GM10248 (cell line): ENCODE measurements around the gene SPTSSB.

ENCODE experiments used
- CTCF ChIA-PET: fragments of 300-600 bp; sonication (Branson Sonifier 250); formaldehyde crosslinking; extraction: SDS; loops from one replicate; lab custom pipeline; 2021; ENCODE audit warnings: antibody characterized with exemption; lab: Yijun Ruan, JAX
- POLR2A ChIA-PET: fragments of 350-650 bp; sonication (Branson Sonifier 250); formaldehyde crosslinking; extraction: SDS; loops from one replicate; lab custom pipeline; 2020; ENCODE audit warnings: antibody characterized with exemption; lab: Yijun Ruan, JAX
- DNase-seq: peaks from one replicate; pipeline ENCODE4 v3.0.0; 2012; ENCODE audit errors: extremely low spot score
- TF ChIP-seq, protein P1 (sequence below): IDR thresholded peaks from 2 replicates; pipeline ENCODE4 v1.5.1; 2012; ENCODE audit warnings: mild to moderate bottlenecking, low read depth; ENCODE audit errors: extremely low read depth, missing control alignments, control extremely low read depth

SPTSSB gene

GRCh38 chr3:161371441-161372320 is at the start of gene SPTSSB:
Gene SPTSSB (minus strand): TSS chr3:161371517. CDS start chr3:161346323, 25,194 bp downstream.
- ChIA-PET CTCF (interaction anchor here (1.1 kb wide), 1 partner anchor 20 kb away, joined by 3 read pairs; no protein-coding TSS in a partner anchor), POLR2A (no interaction called here)
- TF ChIP-seq, protein P1, sequence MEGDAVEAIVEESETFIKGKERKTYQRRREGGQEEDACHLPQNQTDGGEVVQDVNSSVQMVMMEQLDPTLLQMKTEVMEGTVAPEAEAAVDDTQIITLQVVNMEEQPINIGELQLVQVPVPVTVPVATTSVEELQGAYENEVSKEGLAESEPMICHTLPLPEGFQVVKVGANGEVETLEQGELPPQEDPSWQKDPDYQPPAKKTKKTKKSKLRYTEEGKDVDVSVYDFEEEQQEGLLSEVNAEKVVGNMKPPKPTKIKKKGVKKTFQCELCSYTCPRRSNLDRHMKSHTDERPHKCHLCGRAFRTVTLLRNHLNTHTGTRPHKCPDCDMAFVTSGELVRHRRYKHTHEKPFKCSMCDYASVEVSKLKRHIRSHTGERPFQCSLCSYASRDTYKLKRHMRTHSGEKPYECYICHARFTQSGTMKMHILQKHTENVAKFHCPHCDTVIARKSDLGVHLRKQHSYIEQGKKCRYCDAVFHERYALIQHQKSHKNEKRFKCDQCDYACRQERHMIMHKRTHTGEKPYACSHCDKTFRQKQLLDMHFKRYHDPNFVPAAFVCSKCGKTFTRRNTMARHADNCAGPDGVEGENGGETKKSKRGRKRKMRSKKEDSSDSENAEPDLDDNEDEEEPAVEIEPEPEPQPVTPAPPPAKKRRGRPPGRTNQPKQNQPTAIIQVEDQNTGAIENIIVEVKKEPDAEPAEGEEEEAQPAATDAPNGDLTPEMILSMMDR = no peak
- DNase-seq = peak; percentile 47

DNA sequence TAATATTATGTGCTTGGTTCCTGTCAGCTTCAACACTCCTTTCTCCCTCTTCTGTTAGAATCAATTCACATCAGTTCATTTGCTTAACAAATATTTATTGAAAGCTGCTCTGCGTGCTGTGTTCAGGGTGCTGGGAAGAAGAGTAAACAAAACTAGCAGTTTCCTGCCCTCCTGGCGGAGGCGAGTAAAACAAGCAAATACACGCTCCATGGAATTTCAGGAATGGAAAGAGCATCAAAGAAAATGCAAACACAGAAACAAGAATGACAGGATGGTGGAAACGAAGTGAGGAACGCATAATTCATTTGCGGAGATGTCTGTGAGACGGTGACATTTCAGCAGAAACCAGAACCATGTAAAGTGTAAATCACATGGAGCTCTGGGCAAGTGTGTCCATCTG is 49.4 kb upstream of the SPTSSB start:
- DNase-seq = no peak
- TF ChIP-seq, protein P1 = no peak
- POLR2A ChIA-PET = no interaction called here
- CTCF ChIA-PET = interaction anchor here (2.5 kb wide), 1 partner anchor 146 kb away, joined by 13 read pairs; no protein-coding TSS in a partner anchor

GRCh38 chr3:161419555-161420333 is 48.4 kb upstream of the SPTSSB start:
- DNase-seq = no peak
- CTCF ChIA-PET = no interaction called here
- TF ChIP-seq, protein P1 = no peak

GRCh38 chr3:161415506-161416231 is 44.4 kb upstream of the SPTSSB start:
- CTCF ChIA-PET = interaction anchor here (0.7 to 1.0 kb wide), 2 partner anchors 140 to 141 kb away, joined by 3 to 4 read pairs; no protein-coding TSS in a partner anchor
- TF ChIP-seq, protein P1 = no peak
- POLR2A ChIA-PET = no interaction called here
- DNase-seq = no peak

More at GRCh38 chr3:161419555-161420333, 48.4 kb upstream of the SPTSSB start:
- POLR2A ChIA-PET = no interaction called here

GRCh38 chr3:161414907-161415306 is 43.6 kb upstream of the SPTSSB start:
- ChIA-PET POLR2A (no interaction called here), CTCF (interaction anchor here (1.0 kb wide), 1 partner anchor 140 kb away, joined by 4 read pairs; no protein-coding TSS in a partner anchor)
- no peak for DNase-seq
- TF ChIP-seq, protein P1 = no peak

DNA sequence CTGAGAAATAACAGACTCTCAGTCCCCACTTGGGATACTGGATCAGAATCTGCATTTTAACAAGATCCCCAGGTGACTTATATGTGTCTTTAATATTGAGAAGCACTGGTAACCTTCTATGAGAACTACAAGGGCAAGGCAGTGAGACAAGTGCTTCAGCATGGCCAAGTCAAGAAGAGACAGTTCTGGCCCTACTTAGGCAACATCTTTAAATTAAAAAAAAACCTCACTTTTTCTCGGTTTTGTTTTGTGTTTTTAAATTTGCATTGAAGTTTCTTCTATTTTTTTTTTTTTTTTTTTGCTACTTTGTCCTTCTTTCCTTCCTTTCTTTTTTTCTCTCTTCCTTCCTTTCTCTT is 42.5 kb upstream of the SPTSSB start:
- POLR2A ChIA-PET = no interaction called here
- CTCF ChIA-PET = no interaction called here
- TF ChIP-seq, protein P1 = no peak
- DNase-seq = no peak
